ENCODE measurements around the gene THRB. TPM values are rescaled to one million over a fixed set of nuclear protein-coding genes. Genes with fewer than 3 reads are reported as not detected.

THRB gene
- total RNA-seq, 1 donor from 2014 or later = 22.8 TPM

DNA sequence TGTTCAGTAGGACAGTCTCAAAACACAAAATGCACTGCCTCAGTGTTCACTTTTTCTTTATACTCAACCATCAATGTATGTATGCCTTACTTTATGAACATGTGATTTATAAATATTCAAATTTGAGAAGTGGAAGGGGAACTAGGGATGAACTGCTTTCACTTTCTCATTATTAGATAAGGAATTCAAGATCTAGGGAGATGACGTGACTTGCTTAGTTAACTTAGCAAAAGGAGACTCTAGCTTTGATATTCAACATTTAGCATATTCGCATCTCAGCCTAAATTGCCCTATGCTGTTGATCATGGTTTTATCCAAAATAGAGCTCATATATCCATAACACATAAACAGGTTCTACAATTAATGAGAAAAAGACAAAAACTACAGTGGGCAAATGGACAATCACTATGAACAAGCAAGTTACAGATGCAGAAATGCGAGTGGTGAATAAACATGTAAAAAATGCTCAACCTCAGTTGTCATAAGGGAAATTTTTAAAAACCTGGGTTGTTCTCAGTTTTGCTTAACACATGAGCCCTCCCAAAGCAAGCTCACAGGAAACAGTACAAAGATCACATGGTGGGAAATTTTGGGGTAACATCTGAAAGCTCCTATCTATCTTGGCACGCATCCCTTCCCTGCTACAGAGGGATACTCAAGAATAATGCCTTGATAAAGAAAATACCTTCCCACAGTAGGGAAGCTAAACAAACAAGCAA, 269.8 kb downstream of the THRB start:
- Histone ChIP-seq H3K27me3 (no peaks in the 10 kb centered on the region), H3K27ac (no peak overlapping the region), H3K4me3 (no peak overlapping the region), H3K9me3 (no peaks in the 10 kb centered on the region), H3K36me3 (no peaks in the 10 kb centered on the region), H3K4me1 (peaks cover 15% of the 10 kb centered on the region)
- peak in 1 of 2 donors; percentile 8 for DNase-seq (ENCODE audit: extremely low spot score in 2 of 2)
- intact Hi-C loops (cut with DNase I) = no loop called here
- no peak for TF ChIP-seq POLR2AphosphoS5 (IDR thresholded peaks at IDR 0.05; ENCODE audit: insufficient read depth in 1 of 2, low read depth in 1 of 2)
- no peak for TF ChIP-seq POLR2A (IDR thresholded peaks at IDR 0.05)
- TF ChIP-seq, protein P1, sequence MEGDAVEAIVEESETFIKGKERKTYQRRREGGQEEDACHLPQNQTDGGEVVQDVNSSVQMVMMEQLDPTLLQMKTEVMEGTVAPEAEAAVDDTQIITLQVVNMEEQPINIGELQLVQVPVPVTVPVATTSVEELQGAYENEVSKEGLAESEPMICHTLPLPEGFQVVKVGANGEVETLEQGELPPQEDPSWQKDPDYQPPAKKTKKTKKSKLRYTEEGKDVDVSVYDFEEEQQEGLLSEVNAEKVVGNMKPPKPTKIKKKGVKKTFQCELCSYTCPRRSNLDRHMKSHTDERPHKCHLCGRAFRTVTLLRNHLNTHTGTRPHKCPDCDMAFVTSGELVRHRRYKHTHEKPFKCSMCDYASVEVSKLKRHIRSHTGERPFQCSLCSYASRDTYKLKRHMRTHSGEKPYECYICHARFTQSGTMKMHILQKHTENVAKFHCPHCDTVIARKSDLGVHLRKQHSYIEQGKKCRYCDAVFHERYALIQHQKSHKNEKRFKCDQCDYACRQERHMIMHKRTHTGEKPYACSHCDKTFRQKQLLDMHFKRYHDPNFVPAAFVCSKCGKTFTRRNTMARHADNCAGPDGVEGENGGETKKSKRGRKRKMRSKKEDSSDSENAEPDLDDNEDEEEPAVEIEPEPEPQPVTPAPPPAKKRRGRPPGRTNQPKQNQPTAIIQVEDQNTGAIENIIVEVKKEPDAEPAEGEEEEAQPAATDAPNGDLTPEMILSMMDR (IDR thresholded peaks at IDR 0.05) = no peak

DNA sequence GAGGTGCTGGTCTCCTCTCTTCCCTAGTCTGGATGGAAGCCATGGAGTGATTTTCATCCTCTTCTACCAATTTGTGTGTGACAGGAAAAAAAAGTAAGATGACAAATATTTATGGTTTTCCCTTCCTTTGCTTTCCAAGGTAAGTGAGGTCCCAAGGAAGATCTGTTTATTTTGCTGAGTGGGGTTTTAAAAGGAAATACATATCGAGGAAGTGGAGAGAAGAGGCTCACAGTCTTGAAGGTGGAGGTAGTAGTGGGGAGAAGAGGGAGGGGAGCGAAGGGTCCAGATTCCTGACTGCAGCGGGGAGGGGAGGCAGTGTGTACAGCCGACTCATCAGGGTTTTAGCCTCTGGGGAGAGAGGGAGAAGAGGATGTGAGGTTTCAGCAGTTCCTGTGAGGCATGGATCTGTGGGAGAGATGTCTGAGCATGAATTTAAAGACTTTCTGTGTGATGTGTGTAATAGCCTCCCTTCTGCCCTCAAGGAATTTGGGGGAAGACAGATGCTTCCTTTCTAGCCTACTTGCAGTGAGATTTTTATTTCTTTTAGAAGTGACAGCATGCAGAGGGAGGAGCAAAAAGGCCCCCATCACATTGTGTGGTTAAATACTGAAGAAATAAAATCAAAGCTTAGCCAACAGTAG, 272.4 kb downstream of the THRB start:
- TF ChIP-seq POLR2A (IDR thresholded peaks at IDR 0.05) = no peak
- TF ChIP-seq, protein P1 (IDR thresholded peaks at IDR 0.05) = no peak
- TF ChIP-seq POLR2AphosphoS5 (IDR thresholded peaks at IDR 0.05; ENCODE audit: insufficient read depth in 1 of 2, low read depth in 1 of 2) = no peak
- no peaks in the 10 kb centered on the region for H3K9me3 ChIP-seq
- no peak overlapping the region for H3K27ac ChIP-seq
- intact Hi-C loops (cut with DNase I) = no loop called here
- no peaks in the 10 kb centered on the region for H3K36me3 ChIP-seq
- no peak overlapping the region for H3K4me3 ChIP-seq
- peaks cover 15% of the 10 kb centered on the region for H3K4me1 ChIP-seq
- H3K27me3 ChIP-seq = no peaks in the 10 kb centered on the region
- peak in 1 of 2 donors; percentile 67 for DNase-seq (ENCODE audit: extremely low spot score in 2 of 2)

DNA sequence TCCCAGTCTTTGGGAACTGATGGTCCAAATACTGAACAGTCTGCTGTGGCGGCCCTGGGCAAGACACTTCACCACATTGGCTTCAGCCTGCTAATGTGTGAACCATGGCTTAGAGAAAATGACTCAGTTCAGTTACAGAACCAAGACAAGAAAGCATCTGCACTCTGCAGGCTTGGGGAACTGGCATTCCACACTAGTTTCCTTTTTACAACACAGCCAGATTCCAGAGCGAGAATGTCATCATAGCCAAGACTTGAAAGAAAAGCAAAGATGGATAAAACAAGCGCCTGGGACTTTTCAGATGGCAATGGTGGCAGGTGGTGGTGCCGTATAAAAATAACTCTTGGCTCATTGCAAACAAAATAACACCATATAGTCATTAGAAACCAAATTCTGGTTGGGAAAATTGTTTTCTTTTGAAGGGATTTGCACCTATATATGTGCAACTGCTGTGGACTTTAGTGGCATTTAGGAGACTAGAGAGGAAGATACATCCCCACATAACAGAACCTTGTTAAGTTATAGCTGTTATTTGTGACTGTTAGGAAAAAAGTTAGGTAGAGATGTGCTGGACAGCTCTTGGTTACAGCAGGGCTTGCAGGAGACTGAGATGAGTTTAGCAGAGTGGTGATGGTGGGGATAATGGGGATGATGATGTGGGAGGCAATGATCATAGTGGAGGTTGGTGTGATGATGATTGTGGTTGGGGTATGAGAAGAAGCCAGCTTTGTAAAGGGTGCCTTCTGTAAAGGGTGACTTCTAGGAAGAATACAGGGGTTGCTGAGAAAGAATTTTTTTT, 273.6 kb downstream of the THRB start:
- DNase-seq (ENCODE audit: extremely low spot score in 2 of 2) = peak in 1 of 2 donors; percentile 85
- intact Hi-C loops (cut with DNase I) = no loop called here
- Histone ChIP-seq H3K4me3 (no peak overlapping the region), H3K4me1 (peaks cover 15% of the 10 kb centered on the region), H3K36me3 (no peaks in the 10 kb centered on the region), H3K27ac (no peak overlapping the region), H3K9me3 (no peaks in the 10 kb centered on the region), H3K27me3 (no peaks in the 10 kb centered on the region)
- peak in 1 of 2 donors; percentile 45 for TF ChIP-seq POLR2AphosphoS5 (IDR thresholded peaks at IDR 0.05; ENCODE audit: insufficient read depth in 1 of 2, low read depth in 1 of 2)
- TF ChIP-seq, protein P1 (IDR thresholded peaks at IDR 0.05) = no peak

DNA sequence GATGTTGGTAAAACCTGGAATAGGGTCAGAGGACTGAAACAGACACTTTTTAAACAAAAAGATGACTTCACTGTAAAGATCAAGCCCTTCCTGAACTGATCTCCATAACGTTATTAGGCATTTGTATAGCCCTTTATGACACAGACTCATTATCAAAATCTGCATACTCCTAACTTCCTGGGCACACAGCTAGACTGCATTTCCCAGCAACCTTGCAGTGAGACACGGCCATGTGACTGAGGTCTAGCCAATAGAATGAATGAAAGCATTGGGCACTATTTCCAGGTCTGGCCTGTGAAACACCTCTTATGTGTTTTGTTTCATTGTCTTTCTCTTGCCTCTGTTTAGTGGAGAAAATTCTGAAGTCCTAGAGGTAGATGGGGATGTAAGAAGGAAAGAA, 279.1 kb downstream of the THRB start:
- no peaks in the 10 kb centered on the region for H3K36me3 ChIP-seq
- H3K9me3 ChIP-seq = no peaks in the 10 kb centered on the region
- intact Hi-C loops (cut with DNase I) = no loop called here
- no peaks in the 10 kb centered on the region for H3K27me3 ChIP-seq
- no peak overlapping the region for H3K27ac ChIP-seq
- TF ChIP-seq, protein P1 (IDR thresholded peaks at IDR 0.05) = no peak
- no peak for TF ChIP-seq POLR2A (IDR thresholded peaks at IDR 0.05)
- no peak for TF ChIP-seq POLR2AphosphoS5 (IDR thresholded peaks at IDR 0.05; ENCODE audit: insufficient read depth in 1 of 2, low read depth in 1 of 2)
- no peak overlapping the region for H3K4me3 ChIP-seq
- peaks cover 29% of the 10 kb centered on the region for H3K4me1 ChIP-seq
- DNase-seq (ENCODE audit: extremely low spot score in 2 of 2) = no peak

Measured in vagina (tissue), 2 donors.